Measurements from ENCODE around the gene MAML2.

Gene MAML2

GRCh38 chr11:96132437-96132836, 210.6 kb downstream of the MAML2 start:
- no peak for DNase-seq (ENCODE audit: low read depth, low spot score)
- no peak for TF ChIP-seq CTCF (IDR thresholded peaks at IDR 0.05; ENCODE audit: low read depth, low read length)
- in situ Hi-C loops (cut with HindIII; ENCODE audit: low sequenced_read_pairs): no loop called here
- no peak overlapping the region for H3K4me3 ChIP-seq (ENCODE audit: low read depth, low read length)

GRCh38 chr11:96130061-96130620, 212.9 kb downstream of the MAML2 start:
- no peak overlapping the region for H3K4me3 ChIP-seq (ENCODE audit: low read depth, low read length)
- in situ Hi-C loops (cut with HindIII; ENCODE audit: low sequenced_read_pairs): no loop called here
- no peak for DNase-seq (ENCODE audit: low read depth, low spot score)
- TF ChIP-seq CTCF (IDR thresholded peaks at IDR 0.05; ENCODE audit: low read depth, low read length): no peak

GRCh38 chr11:96127596-96127959, 215.4 kb downstream of the MAML2 start:
- TF ChIP-seq CTCF (IDR thresholded peaks at IDR 0.05; ENCODE audit: low read depth, low read length): no peak
- H3K4me3 ChIP-seq (ENCODE audit: low read depth, low read length): no peak overlapping the region
- no peak for DNase-seq (ENCODE audit: low read depth, low spot score)
- in situ Hi-C loops (cut with HindIII; ENCODE audit: low sequenced_read_pairs): no loop called here

- no peak for TF ChIP-seq CTCF (IDR thresholded peaks at IDR 0.05; ENCODE audit: low read depth, low read length)
- H3K4me3 ChIP-seq (ENCODE audit: low read depth, low read length): no peak overlapping the region
- no peak for DNase-seq (ENCODE audit: low read depth, low spot score)
- in situ Hi-C loops (cut with HindIII; ENCODE audit: low sequenced_read_pairs): no loop called here
Observed at GRCh38 chr11:96126917-96127595, 215.9 kb downstream of the MAML2 start.

- no peak for TF ChIP-seq CTCF (IDR thresholded peaks at IDR 0.05; ENCODE audit: low read depth, low read length)
- H3K4me3 ChIP-seq (ENCODE audit: low read depth, low read length): no peak overlapping the region
- in situ Hi-C loops (cut with HindIII; ENCODE audit: low sequenced_read_pairs): no loop called here
- no peak for DNase-seq (ENCODE audit: low read depth, low spot score)
Observed at GRCh38 chr11:96125400-96125799, 217.6 kb downstream of the MAML2 start.

GRCh38 chr11:96124155-96124554, 218.8 kb downstream of the MAML2 start:
- no peak overlapping the region for H3K4me3 ChIP-seq (ENCODE audit: low read depth, low read length)
- DNase-seq (ENCODE audit: low read depth, low spot score): no peak
- no peak for TF ChIP-seq CTCF (IDR thresholded peaks at IDR 0.05; ENCODE audit: low read depth, low read length)
- in situ Hi-C loops (cut with HindIII; ENCODE audit: low sequenced_read_pairs): no loop called here

Measured in astrocyte of the spinal cord (primary cell).